Colonic mucosa (tissue), 4 donors: ENCODE measurements around the gene SEMA6D. TPM values are rescaled to one million over a fixed set of nuclear protein-coding genes. Genes with fewer than 3 reads are reported as not detected.

Experiments used
- DNase-seq: peaks from one replicate; pipeline ENCODE4 v3.0.0-alpha.2; 2020
- H3K27ac ChIP-seq: fragments of 200-600 bp; one replicate; pipeline ENCODE4 v1.8.0; 2021
- H3K27me3 ChIP-seq: fragments of 200-600 bp; one replicate; pipeline ENCODE4 v1.8.0; 2021
- H3K36me3 ChIP-seq: fragments of 200-600 bp; one replicate; pipeline ENCODE4 v1.8.0; 2021
- H3K4me1 ChIP-seq: fragments of 200-600 bp; one replicate; pipeline ENCODE4 v1.8.0; 2021; ENCODE audit warnings: mild to moderate bottlenecking
- H3K4me3 ChIP-seq: fragments of 200-600 bp; one replicate; pipeline ENCODE4 v1.8.0; 2021
- H3K9ac ChIP-seq, 2 donors: one replicate each; pipeline ENCODE4 v1.7.0; 2013; ENCODE audit warnings: control low read depth in 2 of 2, low read depth in 2 of 2, low read length in 2 of 2
- H3K9me3 ChIP-seq: fragments of 200-600 bp; one replicate; pipeline ENCODE4 v1.8.0; 2021
- intact Hi-C: fragments of 100-400 bp; cut with DNase I; formaldehyde crosslinking; loops from one replicate; pipeline ENCODE4 v1.14.1; 2022
- total RNA-seq, 2 donors: library from RNA; stranded (reverse); fragmentation: NEBNext Ultra II Directional in 1 of 2; extraction: Animal tissue kit (Norgen Biotek cat#: 25700) in 1 of 2; gene quantifications; one replicate each; pipeline ENCODE4 v1.2.1, GENCODE V29; 2021
- TF ChIP-seq, protein P1 (sequence below): fragments of 200-600 bp; IDR thresholded peaks from one replicate; pipeline ENCODE4 v1.8.0; 2022; ENCODE audit warnings: antibody characterized with exemption, mild to moderate bottlenecking
- donor health status: healthy.
- donor health status: DM: no; HTN: no; CAD: no.
- donor health status: DM: no; HTN: no; CAD: no.

SEMA6D gene
- total RNA-seq, 2 donors from 2014 or later, result 26.4 to 34.7 TPM

DNA sequence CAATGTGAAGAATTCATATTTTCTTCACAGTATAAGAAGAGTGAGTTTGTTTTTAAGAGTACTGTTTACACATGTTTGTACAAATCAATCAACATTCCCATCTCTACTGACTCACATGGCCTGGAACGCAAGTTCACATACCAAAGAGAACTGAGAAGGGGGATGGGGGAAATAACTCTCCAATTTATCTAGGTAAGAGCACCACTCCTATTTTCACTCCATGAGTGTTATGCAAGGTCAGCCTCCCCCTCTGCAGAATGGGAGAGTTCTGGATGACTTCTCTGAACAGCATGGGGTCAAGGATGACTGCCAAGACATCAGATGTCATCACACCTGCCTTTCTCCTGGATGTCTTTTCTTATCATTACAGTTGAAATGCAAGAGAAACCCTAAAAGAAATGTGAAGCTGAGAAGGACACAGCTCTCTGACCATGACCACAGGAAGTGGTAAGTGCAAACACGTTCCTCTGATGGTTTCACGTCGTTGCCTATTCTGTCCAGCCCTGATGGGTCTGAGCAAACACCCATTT is 95.2 kb downstream of the SEMA6D start:
- Histone ChIP-seq H3K36me3 (no peaks in the 10 kb centered on the region), H3K9me3 (no peaks in the 10 kb centered on the region), H3K4me1 (no peaks in the 10 kb centered on the region), H3K4me3 (no peak overlapping the region), H3K27ac (no peak overlapping the region), H3K27me3 (no peaks in the 10 kb centered on the region), H3K9ac (no peak overlapping the region)
- no peak for DNase-seq
- intact Hi-C loops, result no loop called here
- TF ChIP-seq, protein P1, sequence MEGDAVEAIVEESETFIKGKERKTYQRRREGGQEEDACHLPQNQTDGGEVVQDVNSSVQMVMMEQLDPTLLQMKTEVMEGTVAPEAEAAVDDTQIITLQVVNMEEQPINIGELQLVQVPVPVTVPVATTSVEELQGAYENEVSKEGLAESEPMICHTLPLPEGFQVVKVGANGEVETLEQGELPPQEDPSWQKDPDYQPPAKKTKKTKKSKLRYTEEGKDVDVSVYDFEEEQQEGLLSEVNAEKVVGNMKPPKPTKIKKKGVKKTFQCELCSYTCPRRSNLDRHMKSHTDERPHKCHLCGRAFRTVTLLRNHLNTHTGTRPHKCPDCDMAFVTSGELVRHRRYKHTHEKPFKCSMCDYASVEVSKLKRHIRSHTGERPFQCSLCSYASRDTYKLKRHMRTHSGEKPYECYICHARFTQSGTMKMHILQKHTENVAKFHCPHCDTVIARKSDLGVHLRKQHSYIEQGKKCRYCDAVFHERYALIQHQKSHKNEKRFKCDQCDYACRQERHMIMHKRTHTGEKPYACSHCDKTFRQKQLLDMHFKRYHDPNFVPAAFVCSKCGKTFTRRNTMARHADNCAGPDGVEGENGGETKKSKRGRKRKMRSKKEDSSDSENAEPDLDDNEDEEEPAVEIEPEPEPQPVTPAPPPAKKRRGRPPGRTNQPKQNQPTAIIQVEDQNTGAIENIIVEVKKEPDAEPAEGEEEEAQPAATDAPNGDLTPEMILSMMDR, result no peak

DNA sequence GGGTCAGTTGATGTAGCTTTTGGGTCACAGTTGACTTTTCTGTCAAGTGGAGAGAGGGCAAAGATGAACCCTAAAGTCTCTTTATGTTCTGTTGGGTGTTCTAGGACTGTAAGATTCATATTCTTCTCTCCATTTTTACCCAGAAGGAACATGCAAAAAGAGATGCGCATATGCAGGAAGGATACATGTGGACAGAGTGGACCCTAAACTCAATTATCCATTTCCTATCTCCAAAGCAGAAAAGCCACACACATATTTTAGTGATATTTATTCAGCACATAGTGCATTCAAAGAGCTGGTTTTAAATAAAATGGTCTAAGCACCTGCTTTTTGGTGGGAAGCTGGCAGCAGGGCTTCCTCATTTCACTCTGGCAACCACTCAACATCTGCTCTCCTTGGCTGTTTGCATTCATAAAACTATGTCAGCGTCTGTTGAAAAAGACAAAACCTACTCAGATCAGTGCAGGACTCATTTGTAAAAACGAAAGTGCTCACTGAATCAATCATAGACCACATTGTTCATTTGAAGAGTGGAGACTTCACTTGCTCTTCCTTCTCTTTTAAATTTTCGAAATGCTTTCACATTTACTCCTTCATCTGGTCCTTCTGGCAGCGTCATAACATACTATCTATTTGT is 96.6 kb downstream of the SEMA6D start:
- intact Hi-C loops, result no loop called here
- H3K27ac ChIP-seq, result no peak overlapping the region
- TF ChIP-seq, protein P1, result no peak

DNA sequence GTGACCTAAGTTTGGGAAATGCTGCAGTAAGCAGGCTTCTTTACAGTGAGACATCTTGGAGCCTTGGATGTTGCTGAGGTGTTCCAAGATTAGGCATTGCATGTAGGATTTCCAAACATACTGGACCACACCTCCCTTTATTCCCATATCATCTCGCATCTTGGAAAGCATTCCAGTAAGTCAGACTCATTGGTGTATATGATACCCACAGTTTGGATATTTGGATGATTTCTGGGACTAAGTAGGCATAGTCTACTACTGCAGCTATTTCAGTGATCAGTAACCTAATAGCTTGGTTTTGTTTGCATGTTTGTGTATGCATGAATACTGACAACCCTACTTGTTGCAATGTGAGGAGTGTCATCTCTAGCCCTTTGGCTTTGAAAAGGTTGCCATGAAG is 97.3 kb downstream of the SEMA6D start:
- no peaks in the 10 kb centered on the region for H3K9me3 ChIP-seq
- no peak for DNase-seq
- no peak overlapping the region for H3K4me3 ChIP-seq
- H3K9ac ChIP-seq, result no peak overlapping the region
- H3K27ac ChIP-seq, result no peak overlapping the region
- TF ChIP-seq, protein P1, result no peak
- H3K27me3 ChIP-seq, result no peaks in the 10 kb centered on the region
- H3K4me1 ChIP-seq, result no peaks in the 10 kb centered on the region
- H3K36me3 ChIP-seq, result no peaks in the 10 kb centered on the region
- intact Hi-C loops, result no loop called here

More for the DNA sequence above, 96.6 kb downstream of the SEMA6D start:
- DNase-seq, result no peak
- no peaks in the 10 kb centered on the region for H3K9me3 ChIP-seq
- H3K4me1 ChIP-seq, result no peaks in the 10 kb centered on the region
- H3K9ac ChIP-seq, result no peak overlapping the region
- H3K4me3 ChIP-seq, result no peak overlapping the region
- no peaks in the 10 kb centered on the region for H3K27me3 ChIP-seq
- H3K36me3 ChIP-seq, result no peaks in the 10 kb centered on the region

DNA sequence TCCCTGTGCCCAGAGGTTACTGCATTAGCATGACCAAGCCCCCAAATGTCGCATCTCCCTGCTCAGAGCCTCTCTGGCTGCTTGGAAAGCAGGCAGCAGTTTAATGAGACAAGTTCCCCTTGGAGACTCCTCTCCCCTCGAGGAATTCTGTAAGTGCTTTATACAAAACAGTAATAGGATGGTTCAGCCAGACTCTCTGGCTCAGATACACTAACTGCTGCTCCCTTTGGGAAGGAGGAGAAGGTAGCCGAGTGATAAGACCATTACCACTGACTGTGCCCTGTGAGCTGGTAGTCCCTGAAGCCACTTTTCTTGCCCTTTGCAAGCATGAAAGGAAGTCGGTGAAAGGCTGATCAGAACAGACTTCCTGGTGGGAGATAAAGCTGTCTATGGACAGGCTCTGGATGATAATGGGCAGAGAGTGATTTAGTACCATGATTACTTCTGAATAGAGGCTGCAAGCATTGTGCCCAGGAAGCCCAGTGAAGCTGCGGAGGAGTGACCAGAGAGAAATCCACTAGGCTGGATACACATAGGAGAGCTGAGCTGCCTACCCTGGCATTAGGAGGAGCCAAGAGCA is 100.8 kb downstream of the SEMA6D start:
- H3K9me3 ChIP-seq, result no peaks in the 10 kb centered on the region
- H3K9ac ChIP-seq, result no peak overlapping the region
- no peaks in the 10 kb centered on the region for H3K27me3 ChIP-seq
- H3K4me3 ChIP-seq, result no peak overlapping the region
- no peak for DNase-seq
- TF ChIP-seq, protein P1, result no peak
- H3K36me3 ChIP-seq, result no peaks in the 10 kb centered on the region
- no peak overlapping the region for H3K27ac ChIP-seq
- H3K4me1 ChIP-seq, result no peaks in the 10 kb centered on the region
- intact Hi-C loops, result no loop called here

DNA sequence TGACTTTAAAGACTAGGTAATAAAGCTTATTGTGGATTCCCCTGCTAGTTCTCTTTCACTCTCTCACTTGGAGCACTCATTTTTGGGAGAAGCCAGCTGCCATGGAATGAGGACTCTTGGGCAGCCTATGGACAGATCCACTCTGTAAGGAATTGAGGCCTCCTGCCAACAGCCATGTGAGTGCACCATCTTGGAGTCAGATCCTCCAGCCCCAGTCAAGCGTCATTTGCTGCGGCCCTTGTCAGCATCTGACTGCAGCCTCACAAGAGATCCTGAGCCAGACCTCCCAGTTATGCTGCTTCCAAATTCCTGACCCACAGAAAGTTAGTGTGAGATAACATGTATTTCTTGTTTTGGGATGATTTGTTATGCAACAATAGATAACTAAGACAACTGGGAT is 101.9 kb downstream of the SEMA6D start:
- no peak overlapping the region for H3K4me3 ChIP-seq
- intact Hi-C loops, result no loop called here
- no peaks in the 10 kb centered on the region for H3K4me1 ChIP-seq
- peak overlapping the region in 1 of 2 donors; percentile 12 for H3K9ac ChIP-seq
- no peak for DNase-seq
- no peaks in the 10 kb centered on the region for H3K9me3 ChIP-seq
- H3K27ac ChIP-seq, result no peak overlapping the region
- no peaks in the 10 kb centered on the region for H3K27me3 ChIP-seq
- TF ChIP-seq, protein P1, result no peak
- H3K36me3 ChIP-seq, result no peaks in the 10 kb centered on the region
